Endothelial cell of umbilical vein (primary cell): Measurements from ENCODE around the gene ARHGAP32. TPM values are rescaled to one million over a fixed set of nuclear protein-coding genes. Genes with fewer than 3 reads are reported as not detected.

Experiments used
- BruUV-seq: library from RNA; stranded (reverse); fragments of 400-500 nt; replicated peaks from 2 replicates; lab custom pipeline; 2021; lab: Mats Ljungman, UMichigan
- CTCF ChIA-PET: fragments of 300-600, 350-600 bp; sonication (Branson Sonifier 250); formaldehyde crosslinking; loops from one replicate; lab custom pipeline; 2021; ENCODE audit warnings: antibody characterized with exemption, inconsistent platforms; lab: Charles Lee
- POLR2A ChIA-PET: fragments of 300-600, 350-600 bp; sonication (Branson Sonifier 250); formaldehyde crosslinking; loops from one replicate; lab custom pipeline; 2021; ENCODE audit warnings: antibody characterized with exemption, inconsistent platforms; lab: Charles Lee
- DNase-seq: peaks from one replicate; pipeline ENCODE4 v3.0.0-alpha.2; 2011; ENCODE audit warnings: low read depth, low spot score
- FAIRE-seq: peaks from 2 replicates; lab custom pipeline; 2011; peaks lifted over from hg19 to GRCh38; lab: Jason Lieb, UNC
- H2AFZ ChIP-seq: 2 replicates; pipeline ENCODE4 v1.6.0; 2012; ENCODE audit warnings: low read depth, low read length, control low read depth, inconsistent platforms
- H3K27ac ChIP-seq: 2 replicates; pipeline ENCODE4 v1.5.1; 2011; ENCODE audit warnings: low read depth, mild to moderate bottlenecking, control low read depth, low read length, moderate library complexity; ENCODE audit not compliant: insufficient read depth
- H3K27me3 ChIP-seq, 2 experiments: 2 replicates each; pipeline versions ENCODE4 v1.6.0 to v1.6.1; 2011; ENCODE audit warnings: low read length in 2 of 2, mixed read lengths in 1 of 2; ENCODE audit not compliant: control insufficient read depth in 2 of 2, insufficient read depth in 2 of 2
- H3K36me3 ChIP-seq, 2 experiments: 2 replicates in 1 of 2; 3 replicates in 1 of 2; pipeline ENCODE4 v1.5.1; 2011; ENCODE audit warnings: low read length in 2 of 2, mild to moderate bottlenecking in 1 of 2, moderate library complexity in 1 of 2; ENCODE audit not compliant: control insufficient read depth in 2 of 2, insufficient read depth in 2 of 2; ENCODE audit errors: extremely low read depth in 1 of 2
- H3K4me1 ChIP-seq: 3 replicates; pipeline ENCODE4 v1.5.1; 2011; ENCODE audit warnings: mild to moderate bottlenecking, low read length; ENCODE audit not compliant: control insufficient read depth, insufficient read depth; ENCODE audit errors: extremely low read depth
- H3K4me2 ChIP-seq: 2 replicates; pipeline ENCODE4 v1.6.1; 2011; ENCODE audit warnings: low read length, control low read depth, mixed read lengths; ENCODE audit not compliant: insufficient read depth
- H3K4me3 ChIP-seq, 3 experiments: fragments of 200-600 bp in 1 of 3; sonication (generic), shearing (Covaris generic) in 1 of 3; replicated peaks in 1 of 3; 2 replicates each; pipeline ENCODE4 v1.5.1; 2011 to 2016; ENCODE audit warnings: control low read depth in 3 of 3, low read length in 3 of 3, mild to moderate bottlenecking in 2 of 3, inconsistent platforms in 1 of 3, low read depth in 1 of 3, moderate library complexity in 1 of 3; ENCODE audit not compliant: insufficient read depth in 1 of 3
- H3K79me2 ChIP-seq: 2 replicates; pipeline ENCODE4 v1.6.0; 2012; ENCODE audit warnings: low read length, inconsistent platforms; ENCODE audit not compliant: control insufficient read depth, insufficient read depth
- H3K9ac ChIP-seq: replicated peaks from 2 replicates; pipeline ENCODE3; 2011; ENCODE audit warnings: low read length, control low read depth; ENCODE audit not compliant: insufficient read depth; ENCODE audit errors: extremely low read depth
- H3K9me1 ChIP-seq: replicated peaks from 3 replicates; pipeline ENCODE4 v1.6.0; 2011; ENCODE audit warnings: mild to moderate bottlenecking, low read length; ENCODE audit not compliant: control insufficient read depth, insufficient read depth; ENCODE audit errors: extremely low read depth
- H3K9me3 ChIP-seq: replicated peaks from 2 replicates; pipeline ENCODE4 v1.5.1; 2012; ENCODE audit warnings: low read length, inconsistent platforms; ENCODE audit not compliant: control insufficient read depth, insufficient read depth
- H4K20me1 ChIP-seq: replicated peaks from 2 replicates; pipeline ENCODE3; 2011; ENCODE audit warnings: mild to moderate bottlenecking, low read length; ENCODE audit not compliant: control insufficient read depth, insufficient read depth; ENCODE audit errors: extremely low read depth
- EZH2 ChIP-seq: IDR thresholded peaks from 2 replicates; pipeline ENCODE4 v1.6.1; 2012; ENCODE audit warnings: borderline replicate concordance, low read depth, mild to moderate bottlenecking, moderate library complexity, low read length, inconsistent platforms; ENCODE audit not compliant: severe bottlenecking
- FOS ChIP-seq: IDR thresholded peaks from 2 replicates; pipeline ENCODE4 v1.6.1; 2011; ENCODE audit warnings: mild to moderate bottlenecking, low read length, moderate library complexity, borderline replicate concordance; ENCODE audit not compliant: insufficient read depth
- GATA2 ChIP-seq: IDR thresholded peaks from 2 replicates; pipeline ENCODE4 v1.7.0; 2011; ENCODE audit warnings: low read depth, mild to moderate bottlenecking, moderate library complexity, mixed read lengths, low read length; ENCODE audit not compliant: insufficient read length, insufficient read depth
- JUN ChIP-seq: IDR thresholded peaks from 2 replicates; pipeline ENCODE4 v1.6.1; 2011; ENCODE audit warnings: borderline replicate concordance, low read depth; ENCODE audit not compliant: insufficient read length, insufficient read depth
- MYC ChIP-seq: IDR thresholded peaks from one replicate; pipeline ENCODE4 v1.6.1; 2011; ENCODE audit warnings: mild to moderate bottlenecking, low read depth, low read length
- POLR2A ChIP-seq: IDR thresholded peaks from 2 replicates; pipeline ENCODE4 v1.6.1; 2012; ENCODE audit warnings: low read depth, mild to moderate bottlenecking, control low read depth, low read length
- POLR2AphosphoS5 ChIP-seq: IDR thresholded peaks from 2 replicates; pipeline ENCODE4 v1.6.1; 2012; ENCODE audit warnings: low read depth, mild to moderate bottlenecking, control low read depth, low read length, moderate library complexity; ENCODE audit not compliant: insufficient read depth
- dilution Hi-C: fragments of 300-500 bp; cut with MboI; formaldehyde crosslinking; loops from one replicate; pipeline ENCODE4 v1.15.0; 2019; ENCODE audit warnings: low sequenced_read_pairs; ENCODE audit not compliant: extremely low pct_ligation_motif_present
- intact Hi-C: fragments of 100-400 bp; cut with micrococcal nuclease; formaldehyde crosslinking; loops from one replicate; pipeline ENCODE4 v1.10.0; 2022
- polyA plus RNA-seq, 4 experiments: library from polyadenylated mRNA; depleted of rRNA in 3 of 4; stranded (reverse) in 3 of 4; unstranded in 1 of 4; fragments of >200 nt; gene quantifications; 2 replicates each; pipeline versions ENCODE4 v1.2.1 to v1.2.3, GENCODE V29; 2011 to 2012; ENCODE audit warnings: missing spikeins in 1 of 4
- total RNA-seq: library from RNA; stranded (reverse); gene quantifications from 2 replicates; pipeline ENCODE4 v1.2.3, GENCODE V29; 2021
- TF ChIP-seq, protein P1 (sequence below): IDR thresholded peaks from 2 replicates; pipeline ENCODE4 v1.6.1; 2011; ENCODE audit not compliant: insufficient read depth, insufficient read length
- TF ChIP-seq, protein P2 (sequence below), 2 donors: IDR thresholded peaks; 1 replicate in 1 of 2; 2 replicates in 1 of 2; pipeline ENCODE4 v1.5.1; 2011; ENCODE audit warnings: low read length in 2 of 2, mild to moderate bottlenecking in 2 of 2, moderate library complexity in 2 of 2, control low read depth in 1 of 2, inconsistent platforms in 1 of 2, low read depth in 1 of 2; ENCODE audit not compliant: insufficient read depth in 1 of 2; ENCODE audit errors: extremely low read depth in 1 of 2

The ARHGAP32 gene
- total and polyA plus RNA-seq, 2 donors (not counting 3 experiments of a cell fraction or from before 2014, with no cell fraction given), result 3.4 to 9.1 TPM

DNA sequence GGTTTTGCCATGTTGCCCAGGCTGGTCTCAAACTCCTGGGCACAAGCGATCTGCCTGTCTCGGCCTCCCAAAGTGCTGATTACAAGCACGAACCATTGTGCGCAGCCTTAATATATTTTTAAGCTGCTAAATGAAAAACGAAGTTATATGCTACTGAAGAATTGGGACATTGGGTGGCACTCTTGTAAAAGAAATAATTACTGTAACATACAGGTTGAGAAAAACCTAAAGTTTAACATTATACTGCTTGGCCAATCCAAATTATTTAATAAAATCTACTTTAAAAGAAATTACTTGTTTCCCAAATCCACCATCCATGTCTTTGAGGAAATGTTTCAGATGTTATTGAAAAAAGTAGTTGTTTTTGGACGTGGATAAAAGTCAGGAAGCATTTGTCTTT lies 37.9 kb upstream of the ARHGAP32 start:
- intact Hi-C loops, result loop anchor here (5.0 kb wide), 2 partner anchors 102 to 113 kb away; no protein-coding TSS in a partner anchor
- Histone ChIP-seq H3K9ac (no peak overlapping the region), H4K20me1 (no peaks in the 10 kb centered on the region), H2AFZ (no peak overlapping the region), H3K9me3 (no peaks in the 10 kb centered on the region), H3K4me1 (peaks cover 1% of the 10 kb centered on the region), H3K27ac (no peak overlapping the region), H3K9me1 (no peaks in the 10 kb centered on the region), H3K79me2 (no peaks in the 10 kb centered on the region), H3K4me2 (no peak overlapping the region), H3K4me3 (no peak overlapping the region), H3K27me3 (no peaks in the 10 kb centered on the region), H3K36me3 (no peaks in the 10 kb centered on the region)
- TF ChIP-seq POLR2A (no peak), GATA2 (no peak), POLR2AphosphoS5 (no peak), MYC (no peak), JUN (no peak), EZH2 (no peak)
- TF ChIP-seq, protein P1, sequence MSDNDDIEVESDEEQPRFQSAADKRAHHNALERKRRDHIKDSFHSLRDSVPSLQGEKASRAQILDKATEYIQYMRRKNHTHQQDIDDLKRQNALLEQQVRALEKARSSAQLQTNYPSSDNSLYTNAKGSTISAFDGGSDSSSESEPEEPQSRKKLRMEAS, result no peak
- DNase-seq, result peak; percentile 12
- FAIRE-seq, result no peak
- dilution Hi-C loops, result no loop called here
- ChIA-PET CTCF (interaction anchor here (1.0 to 2.9 kb wide), 3 partner anchors 12 to 102 kb away, joined by 3 to 30 read pairs (median 8); no protein-coding TSS in a partner anchor), POLR2A (no interaction called here)
- BruUV-seq, result no TSS peak

DNA sequence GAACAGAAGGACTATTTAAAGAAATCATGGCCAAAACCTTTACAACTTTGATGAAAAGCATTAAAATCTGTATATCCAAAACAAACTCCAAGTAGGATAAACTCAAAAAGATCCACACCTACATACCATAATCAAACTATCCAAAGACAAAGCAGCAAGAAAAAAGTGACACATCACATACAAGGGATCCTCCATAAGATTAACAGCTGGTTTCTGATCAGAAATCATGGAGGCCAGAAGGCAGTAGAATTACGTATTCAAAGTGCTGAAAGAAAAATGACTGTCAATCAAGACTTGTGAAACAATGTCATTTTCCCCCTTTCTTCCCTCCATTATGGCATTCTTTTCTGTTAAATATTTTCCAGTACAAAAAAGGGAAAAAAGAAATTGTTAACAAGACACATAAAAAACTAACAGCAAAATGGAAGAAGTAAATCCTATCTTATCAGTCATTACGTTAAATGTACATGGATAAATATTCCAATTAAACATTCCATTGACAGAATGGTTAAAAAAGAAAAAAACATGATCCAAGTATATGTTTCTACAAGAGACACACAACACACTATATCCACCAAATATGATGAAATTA lies 34.2 kb upstream of the ARHGAP32 start:
- H3K79me2 ChIP-seq, result no peaks in the 10 kb centered on the region
- H3K36me3 ChIP-seq, result no peaks in the 10 kb centered on the region
- no peaks in the 10 kb centered on the region for H3K9me3 ChIP-seq
- BruUV-seq, result no TSS peak
- POLR2A ChIA-PET, result no interaction called here
- no peak overlapping the region for H3K4me3 ChIP-seq
- FAIRE-seq, result no peak
- H3K4me2 ChIP-seq, result no peak overlapping the region
- H3K4me1 ChIP-seq, result peaks cover 2% of the 10 kb centered on the region
- H2AFZ ChIP-seq, result no peak overlapping the region
- dilution Hi-C loops (no loop called here), intact Hi-C loops (no loop called here)
- no peak for DNase-seq
- no peaks in the 10 kb centered on the region for H4K20me1 ChIP-seq
- H3K27ac ChIP-seq, result no peak overlapping the region
- CTCF ChIA-PET, result no interaction called here
- TF ChIP-seq, protein P2, sequence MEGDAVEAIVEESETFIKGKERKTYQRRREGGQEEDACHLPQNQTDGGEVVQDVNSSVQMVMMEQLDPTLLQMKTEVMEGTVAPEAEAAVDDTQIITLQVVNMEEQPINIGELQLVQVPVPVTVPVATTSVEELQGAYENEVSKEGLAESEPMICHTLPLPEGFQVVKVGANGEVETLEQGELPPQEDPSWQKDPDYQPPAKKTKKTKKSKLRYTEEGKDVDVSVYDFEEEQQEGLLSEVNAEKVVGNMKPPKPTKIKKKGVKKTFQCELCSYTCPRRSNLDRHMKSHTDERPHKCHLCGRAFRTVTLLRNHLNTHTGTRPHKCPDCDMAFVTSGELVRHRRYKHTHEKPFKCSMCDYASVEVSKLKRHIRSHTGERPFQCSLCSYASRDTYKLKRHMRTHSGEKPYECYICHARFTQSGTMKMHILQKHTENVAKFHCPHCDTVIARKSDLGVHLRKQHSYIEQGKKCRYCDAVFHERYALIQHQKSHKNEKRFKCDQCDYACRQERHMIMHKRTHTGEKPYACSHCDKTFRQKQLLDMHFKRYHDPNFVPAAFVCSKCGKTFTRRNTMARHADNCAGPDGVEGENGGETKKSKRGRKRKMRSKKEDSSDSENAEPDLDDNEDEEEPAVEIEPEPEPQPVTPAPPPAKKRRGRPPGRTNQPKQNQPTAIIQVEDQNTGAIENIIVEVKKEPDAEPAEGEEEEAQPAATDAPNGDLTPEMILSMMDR (IDR thresholded peaks at IDR 0.05; ENCODE audit: extremely low read depth in 1 of 2, insufficient read depth in 1 of 2, low read depth in 1 of 2, low read length in 2 of 2), result no peak
- TF ChIP-seq, protein P1, result no peak
- TF ChIP-seq JUN (no peak), POLR2AphosphoS5 (no peak), EZH2 (no peak), FOS (no peak), GATA2 (no peak)
- H3K9me1 ChIP-seq, result no peaks in the 10 kb centered on the region
- H3K9ac ChIP-seq, result no peak overlapping the region
- no peaks in the 10 kb centered on the region for H3K27me3 ChIP-seq
